Neuronal stem cell (in vitro differentiated cells): ENCODE results near the gene DUS1L.

Experiments
- DNase-seq: peaks from one replicate; pipeline ENCODE4 v3.0.0-alpha.2; 2013; ENCODE audit warnings: low spot score
- H2AFZ ChIP-seq: one replicate; pipeline ENCODE4 v1.6.1; 2013; ENCODE audit warnings: mild to moderate bottlenecking, low read length, inconsistent platforms
- H2AK5ac ChIP-seq: 2 replicates; pipeline ENCODE4 v1.6.1; 2013; ENCODE audit warnings: low read depth, mild to moderate bottlenecking, inconsistent platforms, low read length, moderate library complexity, mixed read lengths
- H2BK120ac ChIP-seq: 2 replicates; pipeline ENCODE4 v1.6.1; 2013; ENCODE audit warnings: low read depth, mild to moderate bottlenecking, inconsistent platforms, low read length, moderate library complexity, mixed read lengths
- H2BK12ac ChIP-seq: one replicate; pipeline ENCODE4 v1.6.1; 2013; ENCODE audit warnings: low read length, inconsistent platforms
- H2BK15ac ChIP-seq: 2 replicates; pipeline ENCODE4 v1.6.1; 2013; ENCODE audit warnings: mild to moderate bottlenecking, low read length, inconsistent platforms, mixed read lengths
- H2BK5ac ChIP-seq: one replicate; pipeline ENCODE4 v1.6.1; 2013; ENCODE audit warnings: inconsistent platforms, mild to moderate bottlenecking, low read length, moderate library complexity
- H3K14ac ChIP-seq: one replicate; pipeline ENCODE4 v1.6.1; 2013; ENCODE audit warnings: low read length, inconsistent platforms
- H3K18ac ChIP-seq: 2 replicates; pipeline ENCODE4 v1.6.1; 2013; ENCODE audit warnings: low read length, inconsistent platforms
- H3K23ac ChIP-seq: 2 replicates; pipeline ENCODE4 v1.6.1; 2013; ENCODE audit warnings: low read depth, mild to moderate bottlenecking, mixed read lengths, low read length, inconsistent platforms; ENCODE audit not compliant: poor library complexity
- H3K27ac ChIP-seq: replicated peaks from 3 replicates; pipeline ENCODE4 v1.5.1; 2013; ENCODE audit warnings: low read length, inconsistent platforms
- H3K27me3 ChIP-seq, 3 experiments: 2 replicates each; pipeline ENCODE4 v1.6.1; 2013; ENCODE audit warnings: low read length in 3 of 3, mild to moderate bottlenecking in 2 of 3, inconsistent platforms in 1 of 3, low read depth in 1 of 3, mixed read lengths in 1 of 3, moderate library complexity in 1 of 3; ENCODE audit not compliant: control insufficient read depth in 3 of 3, insufficient read depth in 3 of 3
- H3K36me3 ChIP-seq, 2 donors: replicated peaks in 1 of 2; 2 replicates each; pipeline ENCODE4 v1.6.1; 2013; ENCODE audit warnings: low read length in 2 of 2; ENCODE audit not compliant: control insufficient read depth in 2 of 2, insufficient read depth in 2 of 2
- H3K4ac ChIP-seq: 2 replicates; pipeline ENCODE4 v1.6.1; 2013; ENCODE audit warnings: inconsistent platforms, mild to moderate bottlenecking, low read length, moderate library complexity
- H3K4me1 ChIP-seq, 2 donors: 1 replicate in 1 of 2; 2 replicates in 1 of 2; pipeline ENCODE4 v1.6.1; 2013; ENCODE audit warnings: low read length in 2 of 2, low read depth in 1 of 2; ENCODE audit not compliant: control insufficient read depth in 2 of 2, insufficient read depth in 1 of 2
- H3K4me2 ChIP-seq: one replicate; pipeline ENCODE4 v1.6.1; 2013; ENCODE audit warnings: mild to moderate bottlenecking, low read length, inconsistent platforms; ENCODE audit not compliant: insufficient read depth, poor library complexity, severe bottlenecking
- H3K4me3 ChIP-seq, 2 donors: 2 replicates each; pipeline ENCODE4 v1.5.1; 2013; ENCODE audit warnings: low read length in 2 of 2, mild to moderate bottlenecking in 2 of 2, inconsistent platforms in 1 of 2, moderate library complexity in 1 of 2
- H3K79me1 ChIP-seq: one replicate; pipeline ENCODE4 v1.6.1; 2013; ENCODE audit warnings: low read depth, mild to moderate bottlenecking, inconsistent platforms, low read length, moderate library complexity
- H3K9ac ChIP-seq: one replicate; pipeline ENCODE4 v1.6.1; 2013; ENCODE audit warnings: mild to moderate bottlenecking, low read depth, low read length, inconsistent platforms; ENCODE audit not compliant: poor library complexity
- H3K9me3 ChIP-seq, 2 donors: replicated peaks in 1 of 2; 2 replicates each; pipeline versions ENCODE3 to v1.6.1; 2013; ENCODE audit warnings: low read length in 2 of 2, mild to moderate bottlenecking in 2 of 2, inconsistent platforms in 1 of 2, low read depth in 1 of 2, mixed read lengths in 1 of 2, moderate library complexity in 1 of 2; ENCODE audit not compliant: control insufficient read depth in 2 of 2, insufficient read depth in 1 of 2
- H4K8ac ChIP-seq: one replicate; pipeline ENCODE4 v1.6.1; 2013; ENCODE audit warnings: low read depth, mild to moderate bottlenecking, inconsistent platforms, low read length, moderate library complexity
- H4K91ac ChIP-seq: one replicate; pipeline ENCODE4 v1.6.1; 2013; ENCODE audit warnings: low read length, low read depth, mild to moderate bottlenecking, inconsistent platforms; ENCODE audit not compliant: poor library complexity
- WGBS, 2 donors: extraction: QIAGEN DNeasy Blood & Tissue Kit; methylation state at CpG; one replicate each; pipeline ENCODE4 v1.1.7; 2013; ENCODE audit warnings: missing lambda C conversion rate in 2 of 2, mixed read lengths in 1 of 2; ENCODE audit not compliant: insufficient read length in 2 of 2, insufficient replicate concordance in 1 of 2; ENCODE audit errors: extremely low coverage in 2 of 2; 5-methylcytosine and 5-hydroxymethylcytosine counted together

Gene DUS1L

DNA sequence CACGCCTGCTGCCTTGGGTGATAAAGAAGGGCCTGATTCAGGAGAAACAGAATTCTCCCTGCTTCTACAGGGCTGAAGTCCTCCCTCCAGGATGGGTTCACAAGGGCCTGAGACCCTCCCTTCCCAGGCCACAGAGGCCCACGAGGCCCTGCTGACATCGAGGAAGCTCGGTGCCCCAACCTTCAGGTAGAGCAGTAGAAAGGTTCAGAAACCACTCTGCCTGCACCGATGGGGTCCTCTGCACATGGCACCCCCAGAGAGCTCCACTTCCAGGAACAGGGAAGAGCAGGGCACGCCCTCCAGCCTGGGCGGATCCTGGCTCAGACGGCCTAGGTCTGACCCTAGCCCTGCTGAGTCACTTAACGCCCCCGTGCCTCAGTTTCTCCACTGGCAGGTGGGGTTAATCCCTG, 43.7 kb downstream of the DUS1L start:
- peak overlapping the region; percentile 91 for H2AFZ ChIP-seq
- H3K4ac ChIP-seq: no peak overlapping the region
- DNase-seq: no peak
- H2AK5ac ChIP-seq: peak overlapping the region; percentile 91
- H2BK12ac ChIP-seq: peak overlapping the region; percentile 90
- peaks cover 0 to 2% of the 10 kb centered on the region in 2 donors for H3K9me3 ChIP-seq
- H3K23ac ChIP-seq: peak overlapping the region; percentile 73
- no peak overlapping the region for H3K27ac ChIP-seq
- H2BK5ac ChIP-seq: no peak overlapping the region
- H3K79me1 ChIP-seq: peaks cover 30% of the 10 kb centered on the region
- H3K18ac ChIP-seq: peak overlapping the region; percentile 77
- WGBS, 2 donors: no CpG with 5 or more reads among the region's 10 CpGs
- no peak overlapping the region for H2BK120ac ChIP-seq
- peak overlapping the region; percentile 92 for H3K9ac ChIP-seq
- no peaks in the 10 kb centered on the region for H3K27me3 ChIP-seq
- H3K4me1 ChIP-seq: peaks cover 9 to 16% of the 10 kb centered on the region in 2 donors
- H4K8ac ChIP-seq: no peak overlapping the region
- H2BK15ac ChIP-seq: no peak overlapping the region
- no peak overlapping the region for H3K14ac ChIP-seq
- H3K36me3 ChIP-seq: peaks cover 14 to 33% of the 10 kb centered on the region in 2 donors
- peak overlapping the region; percentile 81 to 98 for H3K4me3 ChIP-seq
- H4K91ac ChIP-seq: no peak overlapping the region
- H3K4me2 ChIP-seq: peak overlapping the region; percentile 99

DNA sequence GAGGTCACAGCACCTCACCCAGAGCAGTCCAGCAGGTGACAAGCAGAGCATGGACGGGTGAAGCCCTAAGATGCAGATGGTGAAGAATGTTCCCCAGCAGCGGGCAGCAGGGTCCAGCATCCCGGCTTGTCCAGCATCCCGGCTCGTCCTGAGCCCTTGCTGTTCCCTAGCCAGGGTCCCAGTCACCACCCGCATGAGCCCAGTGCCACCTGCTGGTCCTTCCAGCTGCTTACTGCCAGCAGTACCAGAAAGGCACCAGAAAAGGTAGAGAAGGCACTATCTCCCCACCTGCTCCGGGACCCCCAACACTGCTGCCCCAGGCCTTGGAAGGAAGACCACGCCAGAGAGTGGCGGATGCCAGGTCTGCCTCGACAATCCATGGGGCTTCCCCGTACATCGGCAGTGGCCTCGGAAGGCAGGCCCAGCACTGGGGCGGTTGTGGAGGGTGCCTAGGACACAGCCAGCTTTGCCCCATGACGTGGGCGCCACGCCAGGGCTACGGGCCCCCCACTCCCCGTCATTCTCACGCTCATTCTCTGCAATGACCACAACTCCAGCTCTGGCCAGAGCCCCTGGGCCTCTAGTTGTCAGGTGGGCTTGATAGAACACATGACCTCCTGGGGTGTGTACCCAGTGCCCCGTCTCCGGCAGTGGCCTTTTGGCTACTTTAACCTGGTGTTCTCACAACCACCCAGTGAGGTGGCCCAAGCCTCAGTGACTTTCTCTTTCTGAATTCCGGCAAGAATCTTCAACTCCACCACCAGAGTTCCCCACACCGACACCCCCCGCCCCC, 44.3 kb downstream of the DUS1L start:
- Histone ChIP-seq H3K36me3 (peaks cover 11 to 33% of the 10 kb centered on the region in 2 donors), H2AK5ac (peak overlapping the region; percentile 67), H3K4me2 (peak overlapping the region; percentile 99), H2BK15ac (no peak overlapping the region), H3K4me3 (peak overlapping the region in 1 of 2 donors; percentile 81), H3K23ac (peak overlapping the region; percentile 73), H2BK120ac (no peak overlapping the region), H3K14ac (no peak overlapping the region), H3K27me3 (no peaks in the 10 kb centered on the region), H3K9me3 (peaks cover 0 to 2% of the 10 kb centered on the region in 2 donors), H2AFZ (no peak overlapping the region), H3K9ac (peak overlapping the region; percentile 92), H2BK12ac (no peak overlapping the region), H3K18ac (no peak overlapping the region), H3K4me1 (peaks cover 9 to 16% of the 10 kb centered on the region in 2 donors), H4K91ac (no peak overlapping the region), H2BK5ac (no peak overlapping the region), H3K79me1 (peaks cover 30% of the 10 kb centered on the region), H3K4ac (no peak overlapping the region), H3K27ac (no peak overlapping the region), H4K8ac (no peak overlapping the region)
- WGBS, 2 donors: no CpG with 5 or more reads among the region's 25 CpGs
- DNase-seq: no peak

DNA sequence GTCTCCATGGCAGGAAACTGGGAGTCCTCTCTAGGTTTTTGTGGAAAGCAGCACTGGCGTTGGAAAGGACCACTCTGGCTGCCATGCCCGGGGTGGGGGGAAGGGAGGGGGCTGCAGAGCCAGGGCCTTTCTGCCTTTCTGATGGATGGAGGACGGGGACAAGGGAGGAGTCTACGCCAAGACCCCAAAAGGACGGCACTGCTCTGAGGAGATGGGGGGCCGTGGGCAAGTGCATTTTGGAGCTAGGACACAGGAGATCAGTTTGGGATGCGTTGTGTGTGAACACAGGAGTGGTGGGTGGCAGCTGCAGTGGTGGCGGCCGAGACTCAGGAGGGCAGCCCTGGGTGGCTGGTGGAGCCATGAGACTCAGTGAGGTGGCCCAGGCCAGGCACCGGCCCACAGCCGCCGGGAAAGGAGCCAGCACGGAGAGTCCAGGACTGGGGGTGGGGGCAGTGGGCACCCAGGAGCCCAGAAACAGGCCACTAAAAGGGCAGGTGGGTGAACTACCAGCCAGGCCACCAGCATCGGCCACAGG, 45.0 kb downstream of the DUS1L start:
- H2BK5ac ChIP-seq: peak overlapping the region; percentile 84
- DNase-seq: no peak
- H3K4ac ChIP-seq: no peak overlapping the region
- no CpG with 5 or more reads among the region's 14 CpGs for WGBS, 2 donors
- H3K4me1 ChIP-seq: peaks cover 9 to 19% of the 10 kb centered on the region in 2 donors
- H2BK120ac ChIP-seq: no peak overlapping the region
- peaks cover 8 to 33% of the 10 kb centered on the region in 2 donors for H3K36me3 ChIP-seq
- H3K27me3 ChIP-seq: no peaks in the 10 kb centered on the region
- H2AFZ ChIP-seq: no peak overlapping the region
- H2BK12ac ChIP-seq: no peak overlapping the region
- no peaks in the 10 kb centered on the region for H3K9me3 ChIP-seq
- H3K14ac ChIP-seq: no peak overlapping the region
- H3K4me3 ChIP-seq: peak overlapping the region in 1 of 2 donors; percentile 81
- H3K79me1 ChIP-seq: peaks cover 27% of the 10 kb centered on the region
- H2BK15ac ChIP-seq: no peak overlapping the region
- H4K8ac ChIP-seq: no peak overlapping the region
- H3K9ac ChIP-seq: no peak overlapping the region
- no peak overlapping the region for H3K4me2 ChIP-seq
- no peak overlapping the region for H3K23ac ChIP-seq
- no peak overlapping the region for H4K91ac ChIP-seq
- no peak overlapping the region for H3K18ac ChIP-seq
- peak overlapping the region; percentile 22 for H3K27ac ChIP-seq
- H2AK5ac ChIP-seq: peak overlapping the region; percentile 88
